Measurements from ENCODE around the gene C6orf62.
"Not testable (repeated sequence)": the region's sequence is repeated elsewhere in the genome, so short reads cannot be mapped to it uniquely, and the experiment has no call there.

Gene C6orf62

GRCh38 chr6:24719125-24719971, at the start of gene C6orf62:
Gene C6orf62 (minus strand): TSS chr6:24719154. CDS start chr6:24718668, 486 bp downstream.
- DNase-seq, result peak; percentile 55

DNA sequence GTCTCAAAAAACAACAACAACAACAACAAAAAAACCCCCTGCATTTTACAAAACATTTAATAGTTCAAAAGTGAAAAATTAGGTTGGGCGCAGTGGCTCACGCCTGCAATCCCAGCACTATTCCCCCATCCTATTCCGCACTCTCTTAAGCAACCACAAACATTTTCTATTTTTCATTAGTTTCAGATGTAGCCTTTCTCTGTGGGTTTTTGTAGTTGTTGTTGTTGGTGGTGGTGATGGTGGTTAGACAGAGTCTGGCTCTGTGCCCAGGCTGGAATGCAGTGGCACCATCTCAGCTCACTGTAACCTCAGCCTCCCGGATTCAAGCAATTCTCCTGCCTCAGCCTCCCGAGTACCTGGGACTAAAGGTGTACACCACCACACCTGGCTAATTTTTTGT, 49.4 kb upstream of the C6orf62 start:
- DNase-seq, result no peak

DNA sequence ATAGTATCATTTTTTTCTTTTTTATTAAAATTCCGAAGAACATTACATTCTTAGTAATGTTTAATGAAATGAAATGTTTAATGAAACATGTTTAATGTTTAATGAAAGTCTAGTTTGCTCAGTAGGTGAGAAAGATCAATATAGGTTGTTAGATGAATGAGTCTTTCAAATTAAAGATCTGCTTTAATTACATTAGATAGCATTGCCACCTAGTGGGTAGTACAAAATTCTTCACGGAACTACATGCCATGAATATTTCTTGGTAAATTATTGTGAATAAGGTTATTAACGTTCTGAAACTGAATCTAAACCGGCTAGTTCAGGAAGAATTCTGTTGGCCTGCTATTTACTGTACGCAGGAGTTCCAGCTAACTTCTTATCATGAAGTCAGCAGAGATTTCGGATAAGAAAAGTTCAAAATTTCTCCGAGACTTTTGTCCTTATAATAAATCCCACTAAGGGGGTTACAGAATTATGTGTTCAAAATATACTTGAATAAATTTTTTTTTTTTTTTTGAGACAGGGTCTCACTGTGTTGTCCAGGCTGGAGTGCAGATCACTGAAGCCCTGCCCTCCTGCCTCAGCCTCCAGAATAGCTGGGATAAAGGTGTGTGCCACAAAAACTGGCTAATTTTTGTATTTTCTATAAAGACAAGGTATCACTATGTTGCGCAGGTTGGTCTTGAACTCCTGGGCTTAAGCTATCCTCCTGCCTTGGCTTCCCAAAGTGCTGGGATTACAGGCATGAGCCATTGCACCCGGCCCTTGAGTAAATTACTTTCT, 47.9 kb upstream of the C6orf62 start:
- no peak for DNase-seq

- DNase-seq, result not testable (repeated sequence)
Observed at GRCh38 chr6:24765968-24766367, 47.0 kb upstream of the C6orf62 start.

DNA sequence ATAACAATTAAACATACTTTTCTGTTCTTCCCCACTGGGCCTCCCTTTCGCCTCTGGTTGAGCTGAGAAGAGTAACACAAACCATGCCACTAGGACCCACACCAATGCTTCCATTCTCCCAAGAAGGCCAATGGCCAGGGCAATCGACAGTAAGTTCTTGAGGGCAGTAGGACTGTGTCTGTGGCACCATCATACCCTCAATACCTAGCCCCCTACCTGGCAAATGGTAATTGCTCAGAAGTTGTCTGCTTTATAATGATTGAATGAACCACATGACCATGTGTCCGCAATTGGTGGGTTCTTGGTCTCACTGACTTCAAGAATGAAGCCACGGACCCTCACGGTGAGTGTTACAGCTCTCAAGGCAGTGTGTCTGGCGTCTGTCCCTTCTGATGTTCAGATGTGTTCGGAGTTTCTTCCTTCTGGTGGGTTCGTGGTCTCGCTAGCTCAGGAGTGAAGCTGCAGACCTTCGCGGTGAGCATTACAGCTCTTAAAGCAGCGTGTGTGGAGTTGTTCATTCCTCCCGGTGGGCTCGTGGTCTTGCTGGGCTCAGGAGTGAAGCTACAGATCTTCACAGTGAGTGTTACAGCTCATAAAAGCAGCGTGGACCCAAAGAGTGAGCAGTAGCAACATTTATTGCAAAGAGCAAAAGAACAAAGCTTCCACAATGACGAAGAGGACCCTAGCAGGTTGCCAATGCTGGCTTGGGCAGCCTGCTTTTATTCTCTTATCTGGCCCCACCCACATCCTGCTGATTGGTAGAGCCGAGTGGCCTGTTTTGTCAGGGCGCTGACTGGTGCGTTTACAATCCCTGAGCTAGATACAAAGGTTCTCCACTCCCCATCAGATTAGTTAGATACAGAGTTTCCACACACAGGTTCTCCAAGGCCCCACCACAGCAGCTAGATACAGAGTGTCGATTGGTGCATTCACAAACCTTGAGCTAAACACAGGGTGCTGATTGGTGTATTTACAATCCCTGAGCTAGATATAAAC, 46.2 kb upstream of the C6orf62 start:
- DNase-seq, result not testable (repeated sequence)

GRCh38 chr6:24763578-24763977, 44.6 kb upstream of the C6orf62 start:
- DNase-seq, result no peak

DNA sequence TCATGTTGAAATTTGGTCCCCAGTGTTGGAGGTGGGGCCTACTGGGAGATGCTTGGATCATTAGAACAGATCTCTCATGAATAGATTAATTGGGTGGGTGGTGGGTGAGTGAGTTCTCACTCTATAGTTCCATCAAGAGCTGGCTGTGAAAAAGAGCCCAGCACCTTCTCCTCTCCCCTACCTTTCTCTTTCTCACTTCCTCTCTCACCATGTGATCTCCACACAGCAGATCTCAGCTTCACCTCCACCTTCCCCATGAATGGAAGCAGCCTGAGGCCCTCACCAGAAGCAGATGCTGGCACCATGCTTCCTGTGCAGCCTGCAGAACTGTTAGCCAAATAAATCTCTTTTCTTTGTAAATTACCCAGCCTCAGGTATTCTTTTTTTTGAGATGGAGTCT, 42.9 kb upstream of the C6orf62 start:
- DNase-seq, result no peak

GRCh38 chr6:24761193-24761835, 42.4 kb upstream of the C6orf62 start:
- DNase-seq, result no peak

DNA sequence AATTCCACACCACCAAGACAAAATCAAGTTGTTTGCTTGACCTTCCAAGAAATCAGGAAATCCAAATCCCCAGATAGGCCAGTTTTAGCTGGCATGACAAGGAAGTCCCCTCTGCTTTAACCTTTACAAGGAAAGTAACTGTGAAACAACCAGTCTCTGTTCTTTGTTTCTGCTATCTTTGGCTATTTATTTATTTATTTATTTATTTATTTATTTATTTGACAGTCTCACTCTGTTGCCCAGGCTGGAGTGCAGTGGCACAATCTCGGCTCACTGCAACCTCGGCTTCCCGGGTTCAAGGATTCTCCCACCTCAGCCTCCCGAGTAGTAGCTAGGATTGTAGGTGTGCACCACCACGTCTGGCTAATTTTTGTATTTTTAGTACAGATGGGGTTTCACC, 41.3 kb upstream of the C6orf62 start:
- no peak for DNase-seq

GRCh38 chr6:24759718-24760117, 40.8 kb upstream of the C6orf62 start:
- DNase-seq, result no peak

GRCh38 chr6:24757611-24758010, 38.7 kb upstream of the C6orf62 start:
- no peak for DNase-seq

DNA sequence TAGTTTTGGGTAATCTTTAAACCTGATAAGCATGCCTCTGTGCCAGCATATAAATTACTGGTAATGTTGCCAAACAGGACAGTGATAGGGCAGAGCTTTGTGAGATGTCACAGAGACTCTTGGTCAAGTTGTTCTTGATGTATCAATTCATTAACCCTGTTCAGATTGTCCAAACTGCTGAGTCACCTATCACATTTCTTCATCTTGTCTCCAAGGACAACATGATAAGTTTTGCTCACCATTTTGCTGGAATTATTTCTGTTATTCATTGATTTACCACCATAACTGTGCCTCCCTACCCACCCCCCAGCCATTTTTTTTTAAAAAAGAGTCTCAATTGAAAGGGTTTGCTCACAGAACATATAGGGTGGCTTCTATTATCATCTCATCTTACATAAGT, 36.3 kb upstream of the C6orf62 start:
- DNase-seq, result no peak

- not testable (repeated sequence) for DNase-seq
Observed at GRCh38 chr6:24754378-24754777, 35.4 kb upstream of the C6orf62 start.

DNA sequence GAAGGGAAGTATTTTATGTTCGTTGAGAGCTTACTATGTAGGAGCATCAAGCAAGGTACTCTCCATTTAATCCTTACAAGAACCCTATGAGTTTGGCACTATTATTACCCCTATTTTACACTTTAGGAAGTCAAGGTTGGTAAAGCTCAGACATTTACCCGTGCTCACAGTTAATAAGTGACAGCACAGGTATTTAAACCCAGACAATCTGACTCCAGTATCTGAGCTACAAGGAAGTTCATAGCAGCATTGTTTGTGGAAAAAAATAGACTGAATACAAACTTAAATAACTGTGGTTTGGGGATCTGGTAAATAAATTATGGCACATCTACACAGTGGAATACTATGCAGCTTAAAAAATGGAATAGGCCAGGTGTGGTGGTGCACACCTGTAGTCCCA, 34.6 kb upstream of the C6orf62 start:
- no peak for DNase-seq

DNA sequence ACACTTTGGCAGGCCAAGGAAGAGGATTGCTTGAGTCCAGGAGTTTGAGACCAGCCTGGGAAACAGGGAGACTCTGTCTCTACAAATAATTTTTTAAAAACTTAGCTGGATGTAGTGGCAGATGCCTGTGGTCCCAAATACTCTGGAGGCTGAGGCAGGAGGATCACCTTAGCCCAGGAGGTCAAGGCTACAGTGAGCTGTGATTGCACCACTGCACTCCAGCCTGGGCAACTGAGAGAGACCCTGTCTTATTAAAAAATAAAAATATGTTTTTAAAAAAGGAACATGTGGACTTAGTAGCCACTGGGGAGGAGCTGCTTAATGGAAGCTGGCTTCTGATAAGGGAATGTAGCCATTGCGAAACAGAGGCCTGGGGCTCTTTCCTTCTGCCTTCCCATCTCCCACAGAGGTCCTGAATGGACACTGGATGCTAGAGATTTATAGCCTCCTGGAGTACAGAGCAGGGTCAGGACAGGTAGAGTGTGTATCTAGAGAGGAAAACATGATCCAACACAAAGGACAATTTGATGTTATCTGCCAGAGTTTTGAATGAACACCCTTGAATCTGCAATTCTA, 34.1 kb upstream of the C6orf62 start:
- no peak for DNase-seq

DNA sequence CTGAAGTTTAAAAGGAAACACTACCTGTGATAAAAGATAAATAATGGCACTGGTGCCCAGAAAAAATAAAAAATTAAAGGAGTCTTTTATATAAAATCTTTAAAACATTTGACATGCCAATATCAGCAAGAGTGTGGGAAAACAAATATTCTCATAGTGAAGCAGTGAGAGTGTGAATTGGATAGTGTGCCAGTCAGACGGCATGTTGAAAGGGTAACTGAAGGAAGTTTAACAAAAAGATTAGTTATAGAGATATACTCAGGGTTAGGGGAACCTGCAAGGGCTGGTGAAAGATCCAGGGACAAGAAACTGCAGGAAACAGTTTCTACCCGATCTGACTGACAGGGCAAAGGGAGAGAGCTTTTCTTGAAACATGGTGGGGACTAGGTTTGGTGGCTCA, 33.5 kb upstream of the C6orf62 start:
- no peak for DNase-seq

GRCh38 chr6:24750878-24751277, 31.9 kb upstream of the C6orf62 start:
- not testable (repeated sequence) for DNase-seq

DNA sequence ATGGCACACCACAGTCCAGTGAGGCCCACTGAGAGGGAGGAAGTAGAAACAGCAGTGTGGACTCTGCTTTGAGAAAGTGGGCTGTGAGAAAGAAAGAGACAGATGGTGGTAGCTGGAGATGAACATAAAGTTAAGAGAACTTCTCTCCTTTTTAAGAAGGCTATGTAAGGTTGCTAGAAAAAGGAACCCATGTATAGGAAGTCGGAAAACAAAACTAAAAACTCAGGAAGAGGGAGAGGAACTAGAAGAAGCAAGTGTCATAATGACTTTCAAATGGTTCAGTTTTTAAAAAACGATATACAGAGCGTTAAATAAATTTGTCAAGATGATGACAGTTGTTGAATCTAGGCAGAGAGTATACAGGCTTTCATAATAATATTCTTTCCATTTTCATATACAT, 30.3 kb upstream of the C6orf62 start:
- no peak for DNase-seq

DNA sequence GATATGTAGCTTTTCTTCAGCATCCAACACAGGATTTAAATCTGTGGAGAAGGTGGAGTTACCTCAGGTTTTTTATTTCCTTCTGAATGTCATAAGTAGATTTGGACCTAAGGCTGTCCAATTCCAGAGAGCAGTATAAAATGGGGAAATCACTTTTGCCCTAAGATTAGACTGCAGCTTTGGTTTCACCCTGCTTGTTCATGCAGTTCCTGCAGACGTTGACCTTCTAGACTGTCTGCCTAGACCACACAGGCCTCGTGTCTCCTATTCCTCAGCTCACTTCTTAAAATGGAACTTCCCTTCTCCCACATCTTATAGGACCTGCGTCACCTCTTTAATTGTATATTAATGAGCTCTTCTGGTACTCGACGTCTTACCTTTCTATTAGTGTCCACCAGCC, 26.0 kb upstream of the C6orf62 start:
- no peak for DNase-seq

DNA sequence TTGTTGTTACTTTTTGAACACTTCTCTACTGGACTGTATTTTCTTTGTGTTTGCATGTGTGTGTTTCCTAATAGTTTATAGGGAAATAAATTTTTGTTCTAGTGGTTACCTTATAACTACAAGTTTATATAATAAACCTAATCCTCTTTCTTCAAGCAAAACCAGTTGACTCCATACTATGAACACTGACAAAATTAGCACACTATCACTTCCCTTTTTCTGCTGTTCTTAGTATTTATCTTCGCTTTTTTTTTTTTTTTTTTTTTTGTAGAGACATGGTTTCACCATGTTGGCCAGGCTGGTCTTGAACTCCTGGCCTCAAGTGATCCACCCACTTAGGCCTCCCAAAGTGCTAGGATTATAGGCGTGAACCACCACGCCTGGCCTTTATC, 25.0 kb upstream of the C6orf62 start:
- no peak for DNase-seq

DNA sequence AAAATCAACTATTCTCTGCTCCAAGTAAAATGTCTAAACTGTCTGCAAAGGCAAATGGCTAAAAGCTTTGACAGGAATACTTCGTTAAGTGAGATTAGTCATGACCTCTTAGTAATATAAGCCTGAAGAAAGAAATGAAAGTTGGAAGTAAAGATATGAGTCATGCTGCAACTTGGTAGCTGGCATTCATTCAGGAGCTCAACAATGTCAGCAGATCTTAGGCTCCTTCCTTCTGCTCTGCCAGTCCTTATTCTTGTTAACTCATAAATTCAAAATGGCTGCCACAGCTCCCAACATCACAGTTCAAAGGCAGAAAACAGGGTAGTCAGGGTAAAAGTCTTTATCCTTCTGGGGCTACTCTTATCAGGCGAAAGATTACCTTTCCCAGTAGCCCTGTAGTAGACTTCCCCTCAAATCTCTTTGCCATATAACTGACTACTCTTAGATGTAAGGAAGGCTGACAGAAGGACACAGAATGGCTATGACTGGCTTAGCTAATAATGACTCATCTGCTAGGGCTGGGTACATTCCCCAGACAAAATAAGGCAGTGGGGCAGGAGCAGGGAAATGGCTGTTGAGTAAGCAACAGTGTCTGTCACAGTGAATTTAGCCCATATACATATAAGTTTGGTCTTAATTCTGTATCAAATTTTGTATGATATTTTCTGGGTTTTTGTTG, 24.4 kb upstream of the C6orf62 start:
- no peak for DNase-seq
